HPDE6-E6E7 (cell line): Measurements from ENCODE around the gene GPC5.

Experiments used
- DNase-seq: peaks from one replicate; pipeline ENCODE4 v3.0.0; 2011; ENCODE audit warnings: missing footprints; ENCODE audit errors: extremely low spot score

GPC5 gene

GRCh38 chr13:91710733-91711132, 312.3 kb downstream of the GPC5 start:
- no peak for DNase-seq

GRCh38 chr13:91714855-91715254, 316.4 kb downstream of the GPC5 start:
- DNase-seq = no peak

GRCh38 chr13:91716436-91717065, 318.1 kb downstream of the GPC5 start:
- DNase-seq = no peak

- DNase-seq = peak; percentile 5
Observed at GRCh38 chr13:91719033-91719432, 320.6 kb downstream of the GPC5 start.

GRCh38 chr13:91721413-91721812, 323.0 kb downstream of the GPC5 start:
- DNase-seq = no peak

GRCh38 chr13:91722267-91722884, 324.0 kb downstream of the GPC5 start:
- DNase-seq = peak; percentile 13

- DNase-seq = no peak
Observed at GRCh38 chr13:91724591-91724990, 326.2 kb downstream of the GPC5 start.

- no peak for DNase-seq
Observed at GRCh38 chr13:91725646-91726045, 327.2 kb downstream of the GPC5 start.

GRCh38 chr13:91726671-91727070, 328.2 kb downstream of the GPC5 start:
- DNase-seq = no peak

- no peak for DNase-seq
Observed at GRCh38 chr13:91729859-91730258, 331.4 kb downstream of the GPC5 start.

GRCh38 chr13:91739751-91740150, 341.3 kb downstream of the GPC5 start:
- DNase-seq = no peak

- no peak for DNase-seq
Observed at GRCh38 chr13:91740756-91741155, 342.3 kb downstream of the GPC5 start.

- no peak for DNase-seq
Observed at GRCh38 chr13:91741925-91742324, 343.5 kb downstream of the GPC5 start.

- no peak for DNase-seq
Observed at GRCh38 chr13:91744284-91744683, 345.9 kb downstream of the GPC5 start.

GRCh38 chr13:91745967-91746366, 347.5 kb downstream of the GPC5 start:
- no peak for DNase-seq

- no peak for DNase-seq
Observed at GRCh38 chr13:91747186-91747585, 348.8 kb downstream of the GPC5 start.

GRCh38 chr13:91748416-91749089, 350.1 kb downstream of the GPC5 start:
- no peak for DNase-seq

- DNase-seq = no peak
Observed at GRCh38 chr13:91758724-91759123, 360.3 kb downstream of the GPC5 start.

GRCh38 chr13:91762957-91763356, 364.5 kb downstream of the GPC5 start:
- DNase-seq = no peak

GRCh38 chr13:91764527-91764926, 366.1 kb downstream of the GPC5 start:
- DNase-seq = no peak

GRCh38 chr13:91767651-91768050, 369.2 kb downstream of the GPC5 start:
- DNase-seq = no peak

GRCh38 chr13:91768746-91769145, 370.3 kb downstream of the GPC5 start:
- no peak for DNase-seq

GRCh38 chr13:91771229-91771628, 372.8 kb downstream of the GPC5 start:
- no peak for DNase-seq
